ENCODE results near the gene ZNF423. TPM values are rescaled to one million over a fixed set of nuclear protein-coding genes. Genes with fewer than 3 reads are reported as not detected.

Gene ZNF423
- polyA plus RNA-seq, 3 donors = 24.8 to 33.2 (median 25.8) TPM

DNA sequence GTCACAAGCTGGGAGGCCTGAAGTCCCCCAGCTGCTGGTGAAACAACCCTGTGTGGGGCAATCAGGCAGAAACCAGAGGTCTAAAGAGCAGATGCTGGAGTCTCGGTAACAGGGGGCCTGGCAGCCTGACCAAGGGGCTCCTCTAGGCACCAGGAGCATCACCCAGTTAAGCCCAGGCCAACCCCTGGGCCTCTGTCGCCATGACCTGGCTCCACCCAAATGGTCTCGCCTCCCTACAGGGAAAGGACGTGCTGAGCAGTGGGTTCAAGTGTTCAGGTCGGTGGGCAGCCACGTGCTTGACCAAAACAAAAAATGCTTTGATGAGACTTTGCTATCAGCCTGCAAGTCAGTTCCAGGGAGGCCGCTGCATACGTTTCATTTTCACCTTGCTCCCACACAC, 240.3 kb downstream of the ZNF423 start:
- DNase-seq (ENCODE audit: extremely low read depth in 1 of 11, low read depth in 9 of 11, low spot score in 4 of 11) = no peak

DNA sequence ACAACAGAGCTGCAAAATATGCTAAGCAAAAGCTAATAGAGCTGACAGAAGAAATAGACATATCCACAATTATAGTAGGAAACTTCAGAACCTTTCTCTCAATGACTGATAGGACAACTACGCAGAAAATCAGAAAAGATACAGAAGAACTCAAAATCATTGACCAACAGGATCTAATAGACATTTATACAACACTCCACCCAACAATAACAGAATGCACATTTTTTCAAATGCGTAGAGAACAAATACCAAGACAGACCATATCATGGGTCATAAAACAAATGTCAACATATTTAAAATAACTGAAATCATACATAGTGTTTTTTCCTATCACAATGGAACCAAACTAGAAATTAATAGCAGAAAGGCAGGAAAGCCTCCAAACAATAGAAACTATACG, 244.9 kb downstream of the ZNF423 start:
- DNase-seq (ENCODE audit: extremely low read depth in 1 of 11, low read depth in 9 of 11, low spot score in 4 of 11) = no peak

DNA sequence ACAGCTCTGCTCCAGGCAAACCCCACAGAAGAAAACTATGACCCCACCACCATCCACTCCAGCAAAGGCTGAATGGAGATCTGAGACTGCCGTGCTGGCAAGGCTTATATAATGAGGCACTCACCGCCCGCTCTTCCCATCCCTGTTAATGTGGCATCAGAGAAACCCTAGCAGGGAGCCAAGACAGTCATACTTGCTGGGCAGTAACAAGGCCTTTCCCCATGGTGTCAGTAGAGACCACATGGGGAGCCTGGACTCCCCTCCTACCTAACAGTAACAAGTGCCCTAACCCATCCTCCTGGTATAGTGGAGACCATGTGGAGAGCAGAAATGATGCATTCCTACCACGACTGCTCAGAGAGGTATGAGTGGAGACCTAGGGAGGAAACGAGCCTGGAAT, 247.1 kb downstream of the ZNF423 start:
- DNase-seq (ENCODE audit: extremely low read depth in 1 of 11, low read depth in 9 of 11, low spot score in 4 of 11) = no peak

DNA sequence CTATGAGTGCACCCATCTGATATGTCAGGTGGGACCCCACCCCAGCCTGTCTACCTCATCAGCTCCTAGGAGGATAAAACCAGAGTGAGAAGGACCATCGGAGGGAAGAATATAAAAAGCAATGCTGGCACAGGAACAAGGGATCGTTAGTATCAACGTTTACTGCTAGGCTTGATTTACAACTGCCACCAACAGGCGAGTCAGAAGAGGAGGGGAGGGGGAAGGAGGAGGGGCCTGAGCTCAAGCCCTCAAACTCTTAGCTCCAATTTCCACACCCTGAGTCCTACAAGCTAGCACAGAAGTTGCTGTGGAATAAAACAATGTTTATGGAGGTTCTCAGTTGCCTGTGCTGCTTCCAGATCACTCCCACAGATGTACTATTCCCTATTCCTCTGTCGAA, 247.8 kb downstream of the ZNF423 start:
- peak in 7 of 11 donors; percentile 70 to 85 (median 73) for DNase-seq (ENCODE audit: extremely low read depth in 1 of 11, low read depth in 9 of 11, low spot score in 4 of 11)

GRCh38 chr16:49605536-49606254, 250.2 kb downstream of the ZNF423 start:
- DNase-seq (ENCODE audit: extremely low read depth in 1 of 11, low read depth in 9 of 11, low spot score in 4 of 11) = no peak

GRCh38 chr16:49604602-49605001, 251.3 kb downstream of the ZNF423 start:
- DNase-seq (ENCODE audit: extremely low read depth in 1 of 11, low read depth in 9 of 11, low spot score in 4 of 11) = no peak

DNA sequence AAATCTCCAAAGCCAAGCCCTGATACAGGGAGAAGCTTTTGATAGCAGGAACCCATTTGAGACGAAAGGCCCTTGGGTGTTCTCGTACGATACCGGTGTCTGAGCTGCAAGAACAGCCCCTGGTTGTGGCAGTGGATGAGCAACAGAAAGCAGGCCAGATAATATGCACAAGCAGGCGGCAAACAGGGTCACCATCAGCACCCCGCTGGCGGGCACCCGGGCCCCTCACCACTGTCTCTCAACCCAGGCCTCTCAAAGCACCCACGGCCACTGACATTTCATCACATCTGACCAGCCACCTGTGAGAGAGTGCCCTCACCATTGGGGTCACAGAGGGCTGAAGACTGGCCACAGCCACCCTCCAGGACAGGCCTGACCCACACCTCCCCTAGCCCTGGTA, 252.0 kb downstream of the ZNF423 start:
- DNase-seq (ENCODE audit: extremely low read depth in 1 of 11, low read depth in 9 of 11, low spot score in 4 of 11) = no peak

- DNase-seq (ENCODE audit: extremely low read depth in 1 of 11, low read depth in 9 of 11, low spot score in 4 of 11) = no peak
Observed at GRCh38 chr16:49602976-49603310, 253.0 kb downstream of the ZNF423 start.

DNA sequence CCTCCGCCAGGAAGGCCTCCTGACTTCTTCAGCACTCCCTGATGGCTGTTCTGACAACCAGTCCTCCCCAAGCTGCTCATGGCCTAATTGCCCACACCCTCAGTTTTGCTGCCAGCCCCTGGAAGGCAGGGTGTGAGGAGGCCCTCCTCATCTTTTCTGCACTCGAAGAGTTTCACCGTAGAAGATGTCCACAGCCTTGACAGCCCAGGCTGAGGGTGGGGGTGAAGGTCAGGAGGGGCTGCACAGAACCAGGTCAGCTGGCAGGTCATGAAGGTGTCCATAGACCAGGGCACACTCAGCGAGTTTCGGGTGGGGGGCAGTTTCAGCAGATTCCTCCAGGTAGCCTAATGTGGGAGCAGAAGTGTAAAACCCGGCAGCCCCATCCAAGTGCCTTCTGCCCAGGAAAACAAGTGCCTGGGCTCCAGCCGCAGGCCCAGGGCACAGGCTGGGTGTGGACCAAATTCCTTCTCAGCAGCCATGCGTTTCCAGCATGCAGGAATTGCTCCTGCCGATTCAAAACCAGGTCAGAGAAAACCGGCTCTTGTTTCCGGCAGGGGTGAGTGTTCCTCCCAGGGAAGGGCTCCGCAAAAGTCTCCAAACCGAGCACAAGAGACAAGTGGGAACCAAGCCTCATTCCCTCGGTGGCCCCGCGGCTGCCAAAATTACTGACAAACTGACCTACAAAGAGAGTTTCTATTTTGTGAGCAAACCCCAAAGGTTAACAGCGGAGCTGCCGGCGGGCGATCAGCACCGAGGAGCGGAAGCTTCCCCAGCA, 253.5 kb downstream of the ZNF423 start:
- peak in 5 of 11 donors; percentile 64 to 82 (median 80) for DNase-seq (ENCODE audit: extremely low read depth in 1 of 11, low read depth in 9 of 11, low spot score in 4 of 11)

- no peak for DNase-seq (ENCODE audit: extremely low read depth in 1 of 11, low read depth in 9 of 11, low spot score in 4 of 11)
Observed at GRCh38 chr16:49601576-49601975, 254.3 kb downstream of the ZNF423 start.

- DNase-seq (ENCODE audit: extremely low read depth in 1 of 11, low read depth in 9 of 11, low spot score in 4 of 11) = no peak
Observed at GRCh38 chr16:49600976-49601375, 254.9 kb downstream of the ZNF423 start.

DNA sequence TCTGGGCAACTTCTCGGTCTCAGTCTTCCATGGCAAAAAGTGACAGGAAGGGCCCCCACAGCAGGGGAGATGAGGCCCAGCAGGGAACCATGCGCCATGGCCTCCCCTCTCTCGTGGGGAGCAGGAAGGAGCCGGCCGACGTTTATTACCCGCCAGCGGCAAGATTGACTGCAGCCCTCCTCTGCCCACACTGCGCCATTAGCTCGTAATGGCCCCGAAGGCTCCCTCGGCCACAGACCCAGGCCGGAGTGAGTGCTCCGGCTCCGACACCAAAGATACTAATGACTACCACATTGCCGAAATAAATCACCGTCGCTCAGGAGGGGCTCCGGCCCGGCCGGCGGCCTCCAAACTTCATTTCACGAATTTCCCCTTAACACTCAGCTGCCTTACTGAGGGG, 255.4 kb downstream of the ZNF423 start:
- no peak for DNase-seq (ENCODE audit: extremely low read depth in 1 of 11, low read depth in 9 of 11, low spot score in 4 of 11)

GRCh38 chr16:49599704-49600103, 256.2 kb downstream of the ZNF423 start:
- DNase-seq (ENCODE audit: extremely low read depth in 1 of 11, low read depth in 9 of 11, low spot score in 4 of 11) = no peak

DNA sequence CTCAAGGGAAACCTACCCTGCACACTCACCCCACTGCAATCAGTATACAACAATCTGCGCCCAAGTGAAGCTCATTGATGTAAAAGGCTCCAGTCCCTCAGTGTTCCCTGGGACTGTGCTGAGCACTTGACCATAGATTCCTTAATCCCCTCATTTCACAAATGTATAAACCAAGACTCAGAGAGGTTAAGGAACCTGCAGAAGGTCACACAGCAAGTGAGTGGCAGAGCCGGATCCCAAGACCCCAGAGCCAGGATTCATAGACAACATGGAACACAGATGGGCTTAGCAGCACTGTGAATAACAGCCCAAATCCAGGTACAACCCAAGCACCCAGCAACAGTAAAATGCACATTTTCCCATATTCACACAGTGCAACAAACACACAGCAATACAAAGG, 256.6 kb downstream of the ZNF423 start:
- DNase-seq (ENCODE audit: extremely low read depth in 1 of 11, low read depth in 9 of 11, low spot score in 4 of 11) = no peak

GRCh38 chr16:49598383-49599170, 257.3 kb downstream of the ZNF423 start:
- no peak for DNase-seq (ENCODE audit: extremely low read depth in 1 of 11, low read depth in 9 of 11, low spot score in 4 of 11)

DNA sequence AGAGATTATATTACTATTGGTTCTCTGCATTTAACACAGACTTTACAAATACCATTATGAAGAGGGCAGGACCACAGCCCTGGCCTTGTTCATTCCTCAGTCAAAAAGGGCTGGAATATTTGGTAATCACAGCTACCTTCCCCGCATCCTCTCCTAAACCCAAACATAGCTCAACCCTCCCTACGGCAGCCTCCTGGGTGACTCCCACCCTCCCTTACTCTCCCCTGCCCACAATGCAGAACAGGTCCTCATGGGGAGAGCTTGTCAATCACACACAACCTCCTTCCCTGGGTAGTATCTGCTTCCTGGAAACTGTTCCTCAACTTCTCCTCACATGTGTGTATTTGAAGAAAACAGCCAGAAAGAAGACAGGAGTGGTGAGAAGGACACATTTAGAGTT, 258.1 kb downstream of the ZNF423 start:
- DNase-seq (ENCODE audit: extremely low read depth in 1 of 11, low read depth in 9 of 11, low spot score in 4 of 11) = no peak

DNA sequence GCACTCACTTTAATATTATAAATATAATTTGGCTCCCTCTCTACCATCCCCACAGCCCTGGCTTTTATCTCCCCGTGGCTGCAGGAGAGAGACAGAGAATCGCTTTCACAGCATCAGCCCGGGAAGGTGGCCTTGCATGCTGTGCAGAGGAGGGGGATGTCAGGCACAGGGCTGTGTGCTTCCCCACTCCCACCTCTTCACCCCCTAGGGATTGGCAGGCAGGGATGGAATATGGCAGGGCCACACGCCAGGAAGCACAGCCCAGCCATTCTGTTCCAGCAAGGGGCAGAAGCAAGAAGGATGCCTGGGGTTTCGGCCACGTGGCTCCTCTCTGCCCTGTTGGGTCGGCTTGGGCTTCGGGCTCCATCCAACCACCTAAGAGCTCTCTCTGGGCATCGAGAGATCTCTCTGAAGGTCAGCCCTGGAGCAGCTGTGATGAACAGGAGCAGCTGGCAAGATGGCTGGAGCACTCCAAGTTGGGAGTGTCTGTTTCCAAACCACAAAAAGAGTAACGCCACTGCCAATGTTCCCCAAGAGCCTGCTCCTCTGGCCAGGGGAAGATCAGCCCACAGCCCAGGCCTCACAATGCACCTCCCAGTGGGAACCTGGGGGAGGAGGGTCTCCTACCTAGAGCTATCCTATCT, 259.1 kb downstream of the ZNF423 start:
- DNase-seq (ENCODE audit: extremely low read depth in 1 of 11, low read depth in 9 of 11, low spot score in 4 of 11) = no peak

DNA sequence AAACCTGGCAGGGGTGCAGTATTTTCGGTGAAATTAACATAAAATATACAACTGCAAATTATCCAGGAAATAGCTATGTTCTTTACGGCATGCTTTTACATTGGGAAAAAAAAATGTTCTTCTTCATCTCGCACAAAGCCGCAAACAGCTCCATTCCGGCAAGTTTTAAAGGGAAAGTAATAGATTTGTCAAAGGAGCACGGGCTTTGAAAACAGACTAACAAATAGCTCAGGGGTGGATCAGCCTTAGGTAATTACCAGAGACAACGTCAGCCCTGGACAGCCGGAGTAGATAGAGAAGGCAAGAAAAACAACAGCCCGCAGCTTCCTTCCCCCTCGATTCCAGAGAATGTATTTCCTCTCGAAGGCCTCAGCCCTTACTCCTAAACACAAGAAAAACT, 259.8 kb downstream of the ZNF423 start:
- DNase-seq (ENCODE audit: extremely low read depth in 1 of 11, low read depth in 9 of 11, low spot score in 4 of 11) = no peak

DNA sequence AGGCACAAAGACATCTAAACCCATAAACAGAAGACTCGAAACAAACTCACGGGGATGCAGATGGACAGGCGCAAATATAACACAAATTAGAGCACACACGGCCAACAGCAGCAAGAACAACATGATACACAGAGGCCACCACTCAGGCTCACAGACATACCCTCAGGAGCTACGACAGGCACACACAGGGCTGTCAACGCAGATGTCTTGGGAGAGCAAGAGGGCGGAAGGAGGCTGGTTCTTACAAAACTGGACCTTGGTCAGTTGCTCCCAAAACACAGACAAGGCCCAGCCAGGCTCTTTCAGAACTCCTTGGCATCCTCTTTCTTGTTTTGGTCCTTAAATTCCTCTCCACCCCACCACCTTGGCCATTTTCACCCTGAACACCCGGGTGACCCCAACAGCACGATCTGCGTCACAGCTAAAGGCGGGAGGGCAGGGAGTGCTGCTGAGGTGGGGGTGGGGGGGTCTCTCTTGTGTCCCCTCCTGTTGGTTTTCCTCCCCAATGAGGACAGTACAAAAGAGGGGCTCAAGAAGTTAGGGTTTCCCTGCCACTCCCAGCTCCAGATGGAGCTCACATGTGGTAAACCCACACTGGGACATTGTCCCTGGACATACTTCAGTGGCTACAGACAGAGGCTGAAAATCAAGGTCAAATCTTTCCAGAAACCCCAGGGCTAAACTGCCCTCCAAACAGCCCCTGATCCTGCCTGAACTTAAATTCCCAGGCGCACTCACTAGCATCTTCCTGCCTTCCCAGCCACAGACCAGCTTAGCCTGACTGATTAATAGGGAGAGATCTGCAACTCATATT, 261.0 kb downstream of the ZNF423 start:
- no peak for DNase-seq (ENCODE audit: extremely low read depth in 1 of 11, low read depth in 9 of 11, low spot score in 4 of 11)
